SK-N-SH treated with all-trans-retinoic acid at 6 μM for 48 hours (cell line): ENCODE results near the gene GNAQ.

Source experiments
- ARNTL ChIP-seq: fragments of 450-650 bp; formaldehyde crosslinking; IDR thresholded peaks from 2 replicates; pipeline ENCODE4 v1.5.0; 2020; ENCODE audit warnings: low read depth, mild to moderate bottlenecking, moderate library complexity, borderline replicate concordance
- GLIS3 ChIP-seq: fragments of 250-450 bp; sonication (Bioruptor Pico); IDR thresholded peaks from 2 replicates; pipeline ENCODE4 v1.5.0; 2020; ENCODE audit warnings: mild to moderate bottlenecking, moderate library complexity
- ZNF70 ChIP-seq: fragments of 450-650 bp; formaldehyde crosslinking; IDR thresholded peaks from 2 replicates; pipeline ENCODE4 v1.5.0; 2020; ENCODE audit warnings: mild to moderate bottlenecking, moderate library complexity

DNA sequence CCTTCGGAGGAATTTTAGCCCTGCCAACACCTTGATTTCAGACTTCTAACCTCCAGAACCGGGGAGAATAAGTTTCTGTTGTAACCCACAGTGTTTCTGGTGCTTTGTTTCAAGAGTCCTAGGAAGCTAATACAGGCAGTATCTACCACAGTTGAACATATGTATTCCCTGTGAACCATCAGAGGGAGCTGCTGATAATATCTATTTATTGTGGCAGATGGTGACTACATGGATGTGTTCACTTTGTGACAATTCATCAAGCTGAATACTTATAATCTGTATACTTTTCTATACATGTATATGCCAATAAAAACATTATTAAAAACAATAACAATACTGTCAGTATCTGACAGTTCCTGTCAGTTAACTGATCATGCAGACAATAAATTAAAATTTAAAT is 246.3 kb downstream of the GNAQ start:
- TF ChIP-seq ZNF70 (CRISPR knock-in tag) (no peak), ARNTL (CRISPR knock-in tag) (no peak), GLIS3 (CRISPR knock-in tag) (no peak)
